WI38 (cell line): ENCODE data around the gene ELAVL2.

Source experiments
- H3K4me3 ChIP-seq: 2 replicates; pipeline ENCODE4 v1.5.1; 2011; ENCODE audit warnings: low read depth, mild to moderate bottlenecking, control low read depth, low read length
- TF ChIP-seq, protein P1 (sequence below): IDR thresholded peaks from 2 replicates; pipeline ENCODE4 v1.5.1; 2012; ENCODE audit warnings: low read depth, mild to moderate bottlenecking, control low read depth, low read length

ELAVL2 gene

DNA sequence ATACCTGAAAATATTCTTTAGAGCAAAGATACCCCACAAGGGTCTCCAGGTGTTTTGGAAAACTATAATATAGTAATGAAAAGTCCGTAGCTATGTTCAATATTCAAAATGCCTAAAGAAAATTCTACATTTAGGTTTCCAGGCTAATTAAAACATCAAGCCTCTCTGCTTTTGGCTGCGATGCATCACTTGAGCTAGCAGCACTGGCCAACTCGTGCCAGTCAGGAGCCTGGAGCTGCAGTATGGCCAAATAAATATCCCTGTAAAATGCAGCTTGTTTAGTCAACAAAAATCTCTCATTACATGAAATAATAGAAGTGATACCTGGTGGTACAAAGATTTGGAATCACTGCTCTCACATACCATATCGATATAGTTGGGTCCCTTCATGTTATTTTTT is 181.1 kb downstream of the ELAVL2 start:
- H3K4me3 ChIP-seq: no peak overlapping the region
- TF ChIP-seq, protein P1, sequence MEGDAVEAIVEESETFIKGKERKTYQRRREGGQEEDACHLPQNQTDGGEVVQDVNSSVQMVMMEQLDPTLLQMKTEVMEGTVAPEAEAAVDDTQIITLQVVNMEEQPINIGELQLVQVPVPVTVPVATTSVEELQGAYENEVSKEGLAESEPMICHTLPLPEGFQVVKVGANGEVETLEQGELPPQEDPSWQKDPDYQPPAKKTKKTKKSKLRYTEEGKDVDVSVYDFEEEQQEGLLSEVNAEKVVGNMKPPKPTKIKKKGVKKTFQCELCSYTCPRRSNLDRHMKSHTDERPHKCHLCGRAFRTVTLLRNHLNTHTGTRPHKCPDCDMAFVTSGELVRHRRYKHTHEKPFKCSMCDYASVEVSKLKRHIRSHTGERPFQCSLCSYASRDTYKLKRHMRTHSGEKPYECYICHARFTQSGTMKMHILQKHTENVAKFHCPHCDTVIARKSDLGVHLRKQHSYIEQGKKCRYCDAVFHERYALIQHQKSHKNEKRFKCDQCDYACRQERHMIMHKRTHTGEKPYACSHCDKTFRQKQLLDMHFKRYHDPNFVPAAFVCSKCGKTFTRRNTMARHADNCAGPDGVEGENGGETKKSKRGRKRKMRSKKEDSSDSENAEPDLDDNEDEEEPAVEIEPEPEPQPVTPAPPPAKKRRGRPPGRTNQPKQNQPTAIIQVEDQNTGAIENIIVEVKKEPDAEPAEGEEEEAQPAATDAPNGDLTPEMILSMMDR: no peak

DNA sequence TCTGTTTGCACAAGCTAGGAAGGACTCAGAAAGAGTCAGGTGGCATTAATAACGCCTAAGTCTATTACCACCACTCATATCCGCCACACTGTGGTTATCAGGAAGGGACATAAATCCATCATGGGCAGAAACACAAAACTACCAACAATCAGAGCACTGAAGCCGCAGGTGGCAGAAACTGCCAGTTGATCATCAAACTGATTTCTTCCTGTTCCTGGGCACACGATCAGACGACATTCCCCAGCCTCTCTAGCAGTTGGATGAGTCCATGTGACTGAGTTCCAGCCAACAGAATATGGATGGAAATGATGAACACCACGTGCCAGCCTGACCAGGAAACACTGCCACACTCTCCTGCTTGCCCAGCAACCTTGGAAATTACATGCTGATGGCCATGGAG is 181.7 kb downstream of the ELAVL2 start:
- TF ChIP-seq, protein P1: no peak
- no peak overlapping the region for H3K4me3 ChIP-seq

DNA sequence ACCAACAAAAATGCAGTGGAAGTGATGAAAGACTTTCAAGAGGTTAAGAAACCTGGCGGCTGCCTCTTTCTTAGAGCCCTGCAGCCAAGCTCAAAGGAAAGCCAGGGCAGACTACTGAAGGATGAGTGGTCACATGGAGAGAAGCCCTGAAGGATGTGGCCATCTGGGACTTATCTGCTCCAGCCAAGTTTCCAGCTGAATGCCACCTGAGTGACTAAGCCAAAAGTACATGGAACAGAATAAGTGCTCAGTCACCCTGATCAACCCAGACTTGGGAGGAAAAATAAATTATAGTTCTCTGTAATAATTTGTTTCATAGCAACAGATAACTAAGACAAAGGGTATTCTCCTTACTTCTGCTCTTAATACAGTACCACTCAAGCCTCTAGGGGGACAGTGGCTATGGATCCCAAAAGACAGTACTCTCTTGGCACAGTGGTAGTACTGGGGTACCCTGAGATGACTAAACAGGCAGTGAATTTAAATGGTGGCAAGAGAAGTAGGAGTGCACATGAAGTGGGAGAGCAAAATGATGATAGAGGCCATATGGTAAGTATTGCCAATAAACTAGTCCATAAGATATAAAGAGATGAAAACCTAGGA is 182.3 kb downstream of the ELAVL2 start:
- TF ChIP-seq, protein P1: no peak
- no peak overlapping the region for H3K4me3 ChIP-seq
